ENCODE measurements around the gene ATL3. TPM values are rescaled to one million over a fixed set of nuclear protein-coding genes. Genes with fewer than 3 reads are reported as not detected.
A peak's percentile ranks its signal among the peaks of the same experiment; 100 is the strongest.

ATL3 gene
- total and polyA plus RNA-seq, 2 donors (not counting 3 experiments of a cell fraction or from before 2014, with no cell fraction given): 21.7 to 70.2 TPM

- H2AFZ ChIP-seq (ENCODE audit: low read depth, low read length): no peak overlapping the region
These were observed 12.2 kb upstream of the ATL3 start for GRCh38 chr11:63683133-63683991.

GRCh38 chr11:63682066-63683021 is 11.2 kb upstream of the ATL3 start:
- POLR2A ChIA-PET: interaction anchor here (0.6 to 1.3 kb wide), 3 partner anchors 11 to 815 kb away, joined by 3 to 12 read pairs (median 11); partner anchors contain the start of gene ATL3
- peak overlapping the region; percentile 45 for H3K27ac ChIP-seq (ENCODE audit: insufficient read depth, low read depth, low read length)
- DNase-seq (ENCODE audit: low read depth, low spot score): peak; percentile 59

More at GRCh38 chr11:63683133-63683991, 12.2 kb upstream of the ATL3 start:
- intact Hi-C loops (cut with micrococcal nuclease): no loop called here
- peak overlapping the region in 2 of 3 experiments; percentile 91 to 99 for H3K4me3 ChIP-seq (replicated peaks in 1 of 3; ENCODE audit: insufficient read depth in 1 of 3, low read depth in 1 of 3, low read length in 3 of 3)
- H3K9ac ChIP-seq (replicated peaks; ENCODE audit: extremely low read depth, insufficient read depth, low read length): peak overlapping the region; percentile 74
- H3K4me1 ChIP-seq (ENCODE audit: control insufficient read depth, extremely low read depth, insufficient read depth, low read length): peaks cover 17% of the 10 kb centered on the region
- peaks cover 61% of the 10 kb centered on the region for H3K79me2 ChIP-seq (ENCODE audit: control insufficient read depth, insufficient read depth, low read length)
- peak overlapping the region; percentile 91 for H3K4me2 ChIP-seq (ENCODE audit: insufficient read depth, low read length)
- H3K9me1 ChIP-seq (replicated peaks; ENCODE audit: control insufficient read depth, extremely low read depth, insufficient read depth, low read length): no peaks in the 10 kb centered on the region
- dilution Hi-C loops (cut with MboI; ENCODE audit: extremely low pct_ligation_motif_present, low sequenced_read_pairs): no loop called here
- TF ChIP-seq EZH2 (IDR thresholded peaks at IDR 0.05; ENCODE audit: borderline replicate concordance, low read depth, low read length, severe bottlenecking) (no peak), POLR2AphosphoS5 (IDR thresholded peaks at IDR 0.05; ENCODE audit: insufficient read depth, low read depth, low read length) (no peak), FOS (IDR thresholded peaks at IDR 0.05; ENCODE audit: borderline replicate concordance, insufficient read depth, low read length) (no peak), POLR2A (IDR thresholded peaks at IDR 0.05; ENCODE audit: low read depth, low read length) (no peak), GATA2 (IDR thresholded peaks at IDR 0.05; ENCODE audit: insufficient read depth, insufficient read length, low read depth, low read length) (no peak)
- no peaks in the 10 kb centered on the region for H3K9me3 ChIP-seq (replicated peaks; ENCODE audit: control insufficient read depth, insufficient read depth, low read length)
- POLR2A ChIA-PET: interaction anchor here (0.7 kb wide), 1 partner anchor 13 kb away, joined by 3 read pairs; no protein-coding TSS in a partner anchor
- no peaks in the 10 kb centered on the region for H3K36me3 ChIP-seq (ENCODE audit: control insufficient read depth in 2 of 2, extremely low read depth in 1 of 2, insufficient read depth in 2 of 2, low read length in 2 of 2)
- no peak for FAIRE-seq
- no TSS peak for BruUV-seq (replicated peaks)
- peaks cover 3% of the 10 kb centered on the region for H4K20me1 ChIP-seq (replicated peaks; ENCODE audit: control insufficient read depth, extremely low read depth, insufficient read depth, low read length)
- no peak overlapping the region for H3K27ac ChIP-seq (ENCODE audit: insufficient read depth, low read depth, low read length)
- H3K27me3 ChIP-seq (ENCODE audit: control insufficient read depth in 2 of 2, insufficient read depth in 2 of 2, low read length in 2 of 2): no peaks in the 10 kb centered on the region
- CTCF ChIA-PET: interaction anchor here (0.6 to 3.4 kb wide), 9 partner anchors 10 to 85 kb away, joined by 3 to 30 read pairs (median 6); partner anchors contain the start of genes ATL3 and ZFTA
- DNase-seq (ENCODE audit: low read depth, low spot score): peak; percentile 25

More at GRCh38 chr11:63682066-63683021, 11.2 kb upstream of the ATL3 start:
- FAIRE-seq: no peak
- intact Hi-C loops (cut with micrococcal nuclease) (no loop called here), dilution Hi-C loops (cut with MboI; ENCODE audit: extremely low pct_ligation_motif_present, low sequenced_read_pairs) (no loop called here)
- Histone ChIP-seq H3K27me3 (ENCODE audit: control insufficient read depth in 2 of 2, insufficient read depth in 2 of 2, low read length in 2 of 2) (no peaks in the 10 kb centered on the region), H3K4me2 (ENCODE audit: insufficient read depth, low read length) (peak overlapping the region; percentile 91), H3K9ac (replicated peaks; ENCODE audit: extremely low read depth, insufficient read depth, low read length) (peak overlapping the region; percentile 74), H3K4me1 (ENCODE audit: control insufficient read depth, extremely low read depth, insufficient read depth, low read length) (peaks cover 17% of the 10 kb centered on the region), H3K9me1 (replicated peaks; ENCODE audit: control insufficient read depth, extremely low read depth, insufficient read depth, low read length) (no peaks in the 10 kb centered on the region), H3K79me2 (ENCODE audit: control insufficient read depth, insufficient read depth, low read length) (peaks cover 53% of the 10 kb centered on the region), H4K20me1 (replicated peaks; ENCODE audit: control insufficient read depth, extremely low read depth, insufficient read depth, low read length) (peaks cover 3% of the 10 kb centered on the region), H3K36me3 (ENCODE audit: control insufficient read depth in 2 of 2, extremely low read depth in 1 of 2, insufficient read depth in 2 of 2, low read length in 2 of 2) (no peaks in the 10 kb centered on the region), H3K9me3 (replicated peaks; ENCODE audit: control insufficient read depth, insufficient read depth, low read length) (no peaks in the 10 kb centered on the region), H3K4me3 (replicated peaks in 1 of 3; ENCODE audit: insufficient read depth in 1 of 3, low read depth in 1 of 3, low read length in 3 of 3) (peak overlapping the region; percentile 91 to 99 (median 95)), H2AFZ (ENCODE audit: low read depth, low read length) (peak overlapping the region; percentile 89)
- TF ChIP-seq CTCF (IDR thresholded peaks at IDR 0.05; ENCODE audit: extremely low read depth in 1 of 2, insufficient read depth in 1 of 2, low read depth in 1 of 2, low read length in 2 of 2) (no peak), POLR2AphosphoS5 (IDR thresholded peaks at IDR 0.05; ENCODE audit: insufficient read depth, low read depth, low read length) (no peak), EZH2 (IDR thresholded peaks at IDR 0.05; ENCODE audit: borderline replicate concordance, low read depth, low read length, severe bottlenecking) (no peak), POLR2A (IDR thresholded peaks at IDR 0.05; ENCODE audit: low read depth, low read length) (no peak), FOS (IDR thresholded peaks at IDR 0.05; ENCODE audit: borderline replicate concordance, insufficient read depth, low read length) (no peak), JUN (IDR thresholded peaks at IDR 0.05; ENCODE audit: borderline replicate concordance, insufficient read depth, insufficient read length, low read depth) (no peak), MYC (IDR thresholded peaks at IDR 0.05; ENCODE audit: low read depth, low read length) (no peak)
- no TSS peak for BruUV-seq (replicated peaks)
- CTCF ChIA-PET: interaction anchor here (0.6 to 3.4 kb wide), 11 partner anchors 9 to 937 kb away, joined by 3 to 30 read pairs (median 5); partner anchors contain the start of genes ATL3 and ZFTA

Measured in endothelial cell of umbilical vein (primary cell).